Measurements from ENCODE around the gene HERPUD2. TPM values are rescaled to one million over a fixed set of nuclear protein-coding genes. Genes with fewer than 3 reads are reported as not detected.

HERPUD2 gene
- polyA plus RNA-seq, 1 of the 3 experiments (the other 2 are of a cell fraction) = 39.2 TPM

DNA sequence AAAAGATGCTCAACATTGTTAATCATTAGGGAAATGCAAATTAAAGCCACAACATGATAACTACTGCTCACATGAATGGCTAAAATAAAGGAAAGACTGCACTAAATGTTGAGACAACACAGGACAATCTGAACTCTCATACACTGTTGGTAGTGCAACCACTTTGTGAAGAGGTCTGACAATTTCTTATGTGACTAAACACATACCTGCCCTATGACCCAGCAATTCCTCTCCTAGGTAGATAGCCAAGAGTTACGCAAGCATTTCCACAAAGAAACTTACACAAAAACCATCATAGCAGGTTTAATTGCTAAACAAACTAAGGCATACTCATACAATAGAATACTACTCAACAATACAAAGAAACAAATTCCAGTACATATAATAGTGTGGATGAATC is 41.8 kb upstream of the HERPUD2 start:
- POLR2A ChIA-PET = no interaction called here
- Histone ChIP-seq H3F3A (replicated peaks; ENCODE audit: insufficient read depth) (no peaks in the 10 kb centered on the region), H4K20me1 (ENCODE audit: insufficient read depth) (no peaks in the 10 kb centered on the region), H3K4me2 (no peak overlapping the region), H3K9ac (no peak overlapping the region), H3K9me2 (no peaks in the 10 kb centered on the region), H3K36me3 (replicated peaks in 1 of 2; ENCODE audit: control insufficient read depth in 1 of 2, insufficient read depth in 2 of 2, low read length in 1 of 2) (no peaks in the 10 kb centered on the region), H3K27me3 (ENCODE audit: insufficient read depth) (no peaks in the 10 kb centered on the region), H3K27ac (ENCODE audit: low read depth in 2 of 2, low read length in 1 of 2) (no peak overlapping the region), H3K9me3 (no peaks in the 10 kb centered on the region), H2AFZ (ENCODE audit: low read depth) (no peak overlapping the region), H3K4me3 (ENCODE audit: low read depth in 2 of 2, low read length in 1 of 2) (no peak overlapping the region), H3K79me2 (ENCODE audit: insufficient read depth) (no peaks in the 10 kb centered on the region), H3K4me1 (ENCODE audit: control insufficient read depth in 1 of 2, insufficient read depth in 2 of 2, low read depth in 1 of 2, low read length in 1 of 2) (peaks cover 0 to 13% of the 10 kb centered on the region in 2 experiments; a peak in 2 of 4 replicates)
- CTCF ChIA-PET = interaction anchor here (1.2 to 2.6 kb wide), 3 partner anchors 9 to 65 kb away, joined by 3 to 9 read pairs (median 5); partner anchors contain the start of gene SEPTIN7
- no peak for TF ChIP-seq MXI1 (IDR thresholded peaks at IDR 0.05; ENCODE audit: low read depth, low read length)
- TF ChIP-seq TAF1 (IDR thresholded peaks at IDR 0.05; ENCODE audit: borderline replicate concordance, low read depth, low read length) = no peak
- no peak for TF ChIP-seq CHD2 (IDR thresholded peaks at IDR 0.05; ENCODE audit: low read length, partially characterized antibody)
- TF ChIP-seq, protein P1, sequence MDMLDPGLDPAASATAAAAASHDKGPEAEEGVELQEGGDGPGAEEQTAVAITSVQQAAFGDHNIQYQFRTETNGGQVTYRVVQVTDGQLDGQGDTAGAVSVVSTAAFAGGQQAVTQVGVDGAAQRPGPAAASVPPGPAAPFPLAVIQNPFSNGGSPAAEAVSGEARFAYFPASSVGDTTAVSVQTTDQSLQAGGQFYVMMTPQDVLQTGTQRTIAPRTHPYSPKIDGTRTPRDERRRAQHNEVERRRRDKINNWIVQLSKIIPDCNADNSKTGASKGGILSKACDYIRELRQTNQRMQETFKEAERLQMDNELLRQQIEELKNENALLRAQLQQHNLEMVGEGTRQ (IDR thresholded peaks at IDR 0.05; ENCODE audit: borderline replicate concordance, low read depth, low read length) = no peak
- TF ChIP-seq, protein P2, sequence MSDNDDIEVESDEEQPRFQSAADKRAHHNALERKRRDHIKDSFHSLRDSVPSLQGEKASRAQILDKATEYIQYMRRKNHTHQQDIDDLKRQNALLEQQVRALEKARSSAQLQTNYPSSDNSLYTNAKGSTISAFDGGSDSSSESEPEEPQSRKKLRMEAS (IDR thresholded peaks at IDR 0.05; ENCODE audit: low read depth) = no peak
- TF ChIP-seq RAD21 (IDR thresholded peaks at IDR 0.05; ENCODE audit: low read length) = no peak
- TF ChIP-seq, protein P3, sequence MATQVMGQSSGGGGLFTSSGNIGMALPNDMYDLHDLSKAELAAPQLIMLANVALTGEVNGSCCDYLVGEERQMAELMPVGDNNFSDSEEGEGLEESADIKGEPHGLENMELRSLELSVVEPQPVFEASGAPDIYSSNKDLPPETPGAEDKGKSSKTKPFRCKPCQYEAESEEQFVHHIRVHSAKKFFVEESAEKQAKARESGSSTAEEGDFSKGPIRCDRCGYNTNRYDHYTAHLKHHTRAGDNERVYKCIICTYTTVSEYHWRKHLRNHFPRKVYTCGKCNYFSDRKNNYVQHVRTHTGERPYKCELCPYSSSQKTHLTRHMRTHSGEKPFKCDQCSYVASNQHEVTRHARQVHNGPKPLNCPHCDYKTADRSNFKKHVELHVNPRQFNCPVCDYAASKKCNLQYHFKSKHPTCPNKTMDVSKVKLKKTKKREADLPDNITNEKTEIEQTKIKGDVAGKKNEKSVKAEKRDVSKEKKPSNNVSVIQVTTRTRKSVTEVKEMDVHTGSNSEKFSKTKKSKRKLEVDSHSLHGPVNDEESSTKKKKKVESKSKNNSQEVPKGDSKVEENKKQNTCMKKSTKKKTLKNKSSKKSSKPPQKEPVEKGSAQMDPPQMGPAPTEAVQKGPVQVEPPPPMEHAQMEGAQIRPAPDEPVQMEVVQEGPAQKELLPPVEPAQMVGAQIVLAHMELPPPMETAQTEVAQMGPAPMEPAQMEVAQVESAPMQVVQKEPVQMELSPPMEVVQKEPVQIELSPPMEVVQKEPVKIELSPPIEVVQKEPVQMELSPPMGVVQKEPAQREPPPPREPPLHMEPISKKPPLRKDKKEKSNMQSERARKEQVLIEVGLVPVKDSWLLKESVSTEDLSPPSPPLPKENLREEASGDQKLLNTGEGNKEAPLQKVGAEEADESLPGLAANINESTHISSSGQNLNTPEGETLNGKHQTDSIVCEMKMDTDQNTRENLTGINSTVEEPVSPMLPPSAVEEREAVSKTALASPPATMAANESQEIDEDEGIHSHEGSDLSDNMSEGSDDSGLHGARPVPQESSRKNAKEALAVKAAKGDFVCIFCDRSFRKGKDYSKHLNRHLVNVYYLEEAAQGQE (IDR thresholded peaks at IDR 0.05; ENCODE audit: low read depth, low read length) = no peak
- no peak for TF ChIP-seq SIN3A (IDR thresholded peaks at IDR 0.05; ENCODE audit: borderline replicate concordance, low read depth, low read length)
- TF ChIP-seq, protein P4, sequence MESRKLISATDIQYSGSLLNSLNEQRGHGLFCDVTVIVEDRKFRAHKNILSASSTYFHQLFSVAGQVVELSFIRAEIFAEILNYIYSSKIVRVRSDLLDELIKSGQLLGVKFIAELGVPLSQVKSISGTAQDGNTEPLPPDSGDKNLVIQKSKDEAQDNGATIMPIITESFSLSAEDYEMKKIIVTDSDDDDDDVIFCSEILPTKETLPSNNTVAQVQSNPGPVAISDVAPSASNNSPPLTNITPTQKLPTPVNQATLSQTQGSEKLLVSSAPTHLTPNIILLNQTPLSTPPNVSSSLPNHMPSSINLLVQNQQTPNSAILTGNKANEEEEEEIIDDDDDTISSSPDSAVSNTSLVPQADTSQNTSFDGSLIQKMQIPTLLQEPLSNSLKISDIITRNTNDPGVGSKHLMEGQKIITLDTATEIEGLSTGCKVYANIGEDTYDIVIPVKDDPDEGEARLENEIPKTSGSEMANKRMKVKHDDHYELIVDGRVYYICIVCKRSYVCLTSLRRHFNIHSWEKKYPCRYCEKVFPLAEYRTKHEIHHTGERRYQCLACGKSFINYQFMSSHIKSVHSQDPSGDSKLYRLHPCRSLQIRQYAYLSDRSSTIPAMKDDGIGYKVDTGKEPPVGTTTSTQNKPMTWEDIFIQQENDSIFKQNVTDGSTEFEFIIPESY (IDR thresholded peaks at IDR 0.05; ENCODE audit: borderline replicate concordance, low read depth) = no peak
- no peak for TF ChIP-seq EP300 (IDR thresholded peaks at IDR 0.05; ENCODE audit: borderline replicate concordance in 1 of 2, low read depth in 1 of 2, low read length in 1 of 2)
- no peak for TF ChIP-seq RCOR1 (IDR thresholded peaks at IDR 0.05; ENCODE audit: low read length)
- TF ChIP-seq, protein P5, sequence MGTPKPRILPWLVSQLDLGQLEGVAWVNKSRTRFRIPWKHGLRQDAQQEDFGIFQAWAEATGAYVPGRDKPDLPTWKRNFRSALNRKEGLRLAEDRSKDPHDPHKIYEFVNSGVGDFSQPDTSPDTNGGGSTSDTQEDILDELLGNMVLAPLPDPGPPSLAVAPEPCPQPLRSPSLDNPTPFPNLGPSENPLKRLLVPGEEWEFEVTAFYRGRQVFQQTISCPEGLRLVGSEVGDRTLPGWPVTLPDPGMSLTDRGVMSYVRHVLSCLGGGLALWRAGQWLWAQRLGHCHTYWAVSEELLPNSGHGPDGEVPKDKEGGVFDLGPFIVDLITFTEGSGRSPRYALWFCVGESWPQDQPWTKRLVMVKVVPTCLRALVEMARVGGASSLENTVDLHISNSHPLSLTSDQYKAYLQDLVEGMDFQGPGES (IDR thresholded peaks at IDR 0.05; ENCODE audit: low read depth, low read length) = no peak
- no peak for TF ChIP-seq EZH2phosphoT487 (IDR thresholded peaks at IDR 0.05; ENCODE audit: borderline replicate concordance, low read depth)
- TF ChIP-seq FOXM1 (IDR thresholded peaks at IDR 0.05; ENCODE audit: low read depth) = no peak
- TF ChIP-seq, protein P6, sequence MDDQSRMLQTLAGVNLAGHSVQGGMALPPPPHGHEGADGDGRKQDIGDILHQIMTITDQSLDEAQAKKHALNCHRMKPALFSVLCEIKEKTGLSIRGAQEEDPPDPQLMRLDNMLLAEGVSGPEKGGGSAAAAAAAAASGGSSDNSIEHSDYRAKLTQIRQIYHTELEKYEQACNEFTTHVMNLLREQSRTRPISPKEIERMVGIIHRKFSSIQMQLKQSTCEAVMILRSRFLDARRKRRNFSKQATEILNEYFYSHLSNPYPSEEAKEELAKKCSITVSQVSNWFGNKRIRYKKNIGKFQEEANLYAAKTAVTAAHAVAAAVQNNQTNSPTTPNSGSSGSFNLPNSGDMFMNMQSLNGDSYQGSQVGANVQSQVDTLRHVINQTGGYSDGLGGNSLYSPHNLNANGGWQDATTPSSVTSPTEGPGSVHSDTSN (IDR thresholded peaks at IDR 0.05) = no peak
- no peak for DNase-seq
- WGBS (ENCODE audit: low lambda C conversion rate) = 95% methylated on average over 1 of the region's 1 CpG
